HUES64 (cell line): ENCODE measurements around the gene DICER1.

ENCODE experiments used
- H3K27ac ChIP-seq: 2 replicates; pipeline ENCODE4 v1.7.0; 2013; ENCODE audit warnings: low read depth, low read length, inconsistent platforms
- H3K27me3 ChIP-seq: 2 replicates; pipeline ENCODE4 v1.6.1; 2013; ENCODE audit warnings: mild to moderate bottlenecking, low read length; ENCODE audit not compliant: insufficient read depth
- H3K36me3 ChIP-seq: 2 replicates; pipeline ENCODE4 v1.6.1; 2013; ENCODE audit warnings: mild to moderate bottlenecking, low read length; ENCODE audit not compliant: insufficient read depth
- H3K4me1 ChIP-seq: 2 replicates; pipeline ENCODE4 v1.6.1; 2013; ENCODE audit warnings: mild to moderate bottlenecking, low read length, moderate library complexity; ENCODE audit not compliant: insufficient read depth
- H3K4me3 ChIP-seq: 2 replicates; pipeline ENCODE4 v1.5.1; 2013; ENCODE audit warnings: mild to moderate bottlenecking, low read length, moderate library complexity
- H3K9ac ChIP-seq: 2 replicates; pipeline ENCODE4 v1.6.1; 2013; ENCODE audit warnings: mild to moderate bottlenecking, low read depth, low read length
- H3K9me3 ChIP-seq: 2 replicates; pipeline ENCODE4 v1.6.1; 2013; ENCODE audit warnings: low read depth, low read length; ENCODE audit not compliant: insufficient read depth
- WGBS: fragments of 150-250, 120-280 bp; methylation state at CpG from one replicate; pipeline ENCODE4 v1.1.7; 2013; ENCODE audit warnings: missing lambda C conversion rate; 5-methylcytosine and 5-hydroxymethylcytosine counted together

Gene DICER1

GRCh38 chr14:95164506-95164905 lies 7.2 kb upstream of the DICER1 start:
- H3K27ac ChIP-seq: no peak overlapping the region
- H3K4me1 ChIP-seq: peaks cover 12% of the 10 kb centered on the region
- no peak overlapping the region for H3K4me3 ChIP-seq
- no peaks in the 10 kb centered on the region for H3K27me3 ChIP-seq
- H3K9me3 ChIP-seq: peaks cover 7% of the 10 kb centered on the region
- H3K9ac ChIP-seq: no peak overlapping the region
- whole genome bisulfite sequencing: 94% methylated on average over 1 of the region's 1 CpG
- H3K36me3 ChIP-seq: no peaks in the 10 kb centered on the region

- H3K4me1 ChIP-seq: peaks cover 12% of the 10 kb centered on the region
- H3K36me3 ChIP-seq: no peaks in the 10 kb centered on the region
- H3K9ac ChIP-seq: no peak overlapping the region
- no peak overlapping the region for H3K4me3 ChIP-seq
- WGBS: 95% methylated on average over 3 of the region's 3 CpGs
- peaks cover 7% of the 10 kb centered on the region for H3K9me3 ChIP-seq
- H3K27ac ChIP-seq: no peak overlapping the region
- H3K27me3 ChIP-seq: no peaks in the 10 kb centered on the region
Observed at GRCh38 chr14:95163666-95164065, 6.3 kb upstream of the DICER1 start.

- Histone ChIP-seq H3K4me3 (no peak overlapping the region), H3K9ac (no peak overlapping the region), H3K27ac (no peak overlapping the region), H3K27me3 (no peaks in the 10 kb centered on the region), H3K36me3 (no peaks in the 10 kb centered on the region), H3K4me1 (peaks cover 14% of the 10 kb centered on the region), H3K9me3 (peaks cover 7% of the 10 kb centered on the region)
- WGBS: 92% methylated on average over 2 of the region's 2 CpGs
Observed at GRCh38 chr14:95163132-95163531, 5.8 kb upstream of the DICER1 start.

GRCh38 chr14:95162641-95163040 lies 5.3 kb upstream of the DICER1 start:
- no peaks in the 10 kb centered on the region for H3K36me3 ChIP-seq
- no peak overlapping the region for H3K4me3 ChIP-seq
- H3K27me3 ChIP-seq: no peaks in the 10 kb centered on the region
- H3K9ac ChIP-seq: no peak overlapping the region
- H3K27ac ChIP-seq: no peak overlapping the region
- peaks cover 16% of the 10 kb centered on the region for H3K4me1 ChIP-seq
- peaks cover 7% of the 10 kb centered on the region for H3K9me3 ChIP-seq
- 31% methylated on average over 2 of the region's 2 CpGs for WGBS

- under 1% methylated on average over 50 of the region's 50 CpGs for WGBS
- Histone ChIP-seq H3K4me1 (peaks cover 14% of the 10 kb centered on the region), H3K4me3 (peak overlapping the region; percentile 85), H3K9ac (peak overlapping the region; percentile 90), H3K9me3 (no peaks in the 10 kb centered on the region), H3K27ac (peak overlapping the region; percentile 82; the same call in 1 of the 2 replicates), H3K36me3 (no peaks in the 10 kb centered on the region), H3K27me3 (no peaks in the 10 kb centered on the region)
Observed at GRCh38 chr14:95157048-95157326, 342 bp downstream of the DICER1 start.

GRCh38 chr14:95156161-95157047 lies 925 bp downstream of the DICER1 start:
- H3K27ac ChIP-seq: no peak overlapping the region; the same call in 1 of the 2 replicates
- WGBS: 2% methylated on average over 48 of the region's 48 CpGs
- peaks cover 17% of the 10 kb centered on the region for H3K4me1 ChIP-seq
- H3K9me3 ChIP-seq: no peaks in the 10 kb centered on the region
- no peaks in the 10 kb centered on the region for H3K27me3 ChIP-seq
- H3K9ac ChIP-seq: peak overlapping the region; percentile 90
- peak overlapping the region; percentile 85 for H3K4me3 ChIP-seq
- H3K36me3 ChIP-seq: no peaks in the 10 kb centered on the region

- WGBS: 94% methylated on average over 12 of the region's 12 CpGs
- no peak overlapping the region for H3K9ac ChIP-seq
- H3K4me3 ChIP-seq: peak overlapping the region; percentile 85; the same call in 1 of the 2 replicates
- peaks cover 17% of the 10 kb centered on the region for H3K4me1 ChIP-seq
- no peak overlapping the region for H3K27ac ChIP-seq
- H3K9me3 ChIP-seq: no peaks in the 10 kb centered on the region
- H3K27me3 ChIP-seq: no peaks in the 10 kb centered on the region
- no peaks in the 10 kb centered on the region for H3K36me3 ChIP-seq
Observed at GRCh38 chr14:95155045-95155444, 2.3 kb downstream of the DICER1 start.

GRCh38 chr14:95153866-95154265 lies 3.5 kb downstream of the DICER1 start:
- 91% methylated on average over 4 of the region's 4 CpGs for WGBS
- Histone ChIP-seq H3K36me3 (no peaks in the 10 kb centered on the region), H3K9me3 (no peaks in the 10 kb centered on the region), H3K9ac (no peak overlapping the region), H3K27me3 (no peaks in the 10 kb centered on the region), H3K4me1 (peaks cover 17% of the 10 kb centered on the region), H3K27ac (no peak overlapping the region), H3K4me3 (no peak overlapping the region)

GRCh38 chr14:95151561-95151960 lies 5.8 kb downstream of the DICER1 start:
- Histone ChIP-seq H3K9me3 (0 out of 2 replicates have a peak, but pooled peaks cover under 1% of the 10 kb centered on the region), H3K9ac (no peak overlapping the region), H3K27me3 (no peaks in the 10 kb centered on the region), H3K36me3 (no peaks in the 10 kb centered on the region), H3K27ac (no peak overlapping the region), H3K4me3 (no peak overlapping the region), H3K4me1 (peaks cover 23% of the 10 kb centered on the region)
- 86% methylated on average over 8 of the region's 8 CpGs for WGBS

- 84% methylated on average over 2 of the region's 2 CpGs for WGBS
- Histone ChIP-seq H3K4me3 (no peak overlapping the region), H3K36me3 (peaks cover 3% of the 10 kb centered on the region; the same call in 1 of the 2 replicates), H3K4me1 (peaks cover 23% of the 10 kb centered on the region), H3K27ac (no peak overlapping the region), H3K27me3 (no peaks in the 10 kb centered on the region), H3K9me3 (peaks cover 3% of the 10 kb centered on the region; the same call in 1 of the 2 replicates), H3K9ac (no peak overlapping the region)
Observed at GRCh38 chr14:95150910-95151309, 6.4 kb downstream of the DICER1 start.

GRCh38 chr14:95149441-95149840 lies 7.9 kb downstream of the DICER1 start:
- Histone ChIP-seq H3K9me3 (peaks cover 9% of the 10 kb centered on the region; the same call in 1 of the 2 replicates), H3K4me1 (peaks cover 18% of the 10 kb centered on the region), H3K27me3 (no peaks in the 10 kb centered on the region), H3K9ac (no peak overlapping the region), H3K4me3 (no peak overlapping the region), H3K27ac (no peak overlapping the region), H3K36me3 (peaks cover 3% of the 10 kb centered on the region; the same call in 1 of the 2 replicates)
- WGBS: 81% methylated on average over 1 of the region's 3 CpGs
